ENCODE measurements around the gene CANT1.

Gene CANT1

GRCh38 chr17:79019261-79019631 is 9.7 kb upstream of the CANT1 start:
- no peaks in the 10 kb centered on the region for H3K9me3 ChIP-seq (ENCODE audit: low read length)
- no peak overlapping the region for H2AFZ ChIP-seq (ENCODE audit: low read depth, low read length)
- peaks cover 45% of the 10 kb centered on the region for H3K27me3 ChIP-seq (ENCODE audit: insufficient read depth, low read length)
- peaks cover 20% of the 10 kb centered on the region for H3K4me1 ChIP-seq (ENCODE audit: insufficient read depth, low read length)
- H3K4me3 ChIP-seq (ENCODE audit: low read length): no peak overlapping the region
- no peaks in the 10 kb centered on the region for H3K36me3 ChIP-seq (ENCODE audit: insufficient read depth, low read length)

DNA sequence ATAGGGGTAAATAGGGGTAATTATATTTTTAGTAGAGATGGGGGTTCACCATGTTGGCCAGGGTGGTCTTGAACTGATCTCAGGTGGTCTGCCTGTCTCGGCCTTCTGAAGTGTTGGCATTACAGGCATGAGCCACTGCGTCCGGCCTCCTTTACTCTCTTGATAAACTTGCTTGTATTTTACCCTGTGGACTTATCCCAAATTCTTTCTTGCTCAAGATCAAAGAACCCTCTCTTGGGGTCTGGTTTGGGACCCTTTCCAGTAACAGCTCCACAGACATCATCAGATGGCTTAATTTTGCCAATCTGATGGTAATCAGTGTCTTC is 8.8 kb upstream of the CANT1 start:
- no peak overlapping the region for H2AFZ ChIP-seq (ENCODE audit: low read depth, low read length)
- H3K27me3 ChIP-seq (ENCODE audit: insufficient read depth, low read length): peaks cover 35% of the 10 kb centered on the region
- H3K9me3 ChIP-seq (ENCODE audit: low read length): peaks cover 2% of the 10 kb centered on the region
- H3K36me3 ChIP-seq (ENCODE audit: insufficient read depth, low read length): no peaks in the 10 kb centered on the region
- no peak overlapping the region for H3K4me3 ChIP-seq (ENCODE audit: low read length)
- H3K4me1 ChIP-seq (ENCODE audit: insufficient read depth, low read length): peaks cover 16% of the 10 kb centered on the region

DNA sequence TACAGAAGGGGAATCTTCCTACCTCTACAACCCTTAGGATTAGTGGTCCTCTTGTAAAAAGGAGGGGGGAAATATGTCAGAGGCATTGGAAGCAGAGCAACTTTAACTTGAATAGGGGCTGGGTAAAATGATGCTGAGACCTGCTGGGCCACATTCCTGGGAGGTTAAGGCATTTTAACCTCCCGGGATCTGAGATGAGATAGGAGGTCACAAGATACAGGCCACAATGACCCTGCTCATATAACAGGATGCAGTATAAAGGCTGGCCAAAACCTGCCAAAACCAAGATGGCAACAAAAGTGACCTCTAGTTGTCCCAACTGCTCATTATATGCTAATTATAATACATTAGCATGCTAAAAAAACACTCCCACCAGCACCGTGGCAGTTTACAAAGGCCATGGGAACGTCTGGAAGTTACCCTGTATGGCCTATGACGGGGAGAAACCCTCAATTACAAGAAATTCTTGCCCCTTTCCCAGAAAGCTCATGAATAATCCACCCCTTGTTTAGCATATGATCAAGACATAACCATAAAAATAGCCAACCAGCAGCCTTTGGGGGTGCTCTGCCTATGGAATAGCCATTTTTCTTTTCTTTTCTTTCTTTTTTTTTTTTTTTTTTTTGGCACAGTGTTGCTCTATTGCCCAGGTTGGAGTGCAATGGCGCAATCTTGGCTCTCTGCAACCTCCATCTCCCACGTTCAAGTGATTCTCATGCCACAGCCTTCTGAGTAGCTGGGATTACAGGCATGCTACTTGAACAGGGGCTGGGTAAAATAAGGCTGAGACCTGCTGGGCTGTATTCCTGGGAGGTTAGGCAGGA is 8.2 kb upstream of the CANT1 start:
- H3K4me1 ChIP-seq (ENCODE audit: insufficient read depth, low read length): peaks cover 16% of the 10 kb centered on the region
- H3K4me3 ChIP-seq (ENCODE audit: low read length): no peak overlapping the region
- H2AFZ ChIP-seq (ENCODE audit: low read depth, low read length): no peak overlapping the region
- peaks cover 30% of the 10 kb centered on the region for H3K27me3 ChIP-seq (ENCODE audit: insufficient read depth, low read length)
- H3K9me3 ChIP-seq (ENCODE audit: low read length): peaks cover 4% of the 10 kb centered on the region
- no peaks in the 10 kb centered on the region for H3K36me3 ChIP-seq (ENCODE audit: insufficient read depth, low read length)

DNA sequence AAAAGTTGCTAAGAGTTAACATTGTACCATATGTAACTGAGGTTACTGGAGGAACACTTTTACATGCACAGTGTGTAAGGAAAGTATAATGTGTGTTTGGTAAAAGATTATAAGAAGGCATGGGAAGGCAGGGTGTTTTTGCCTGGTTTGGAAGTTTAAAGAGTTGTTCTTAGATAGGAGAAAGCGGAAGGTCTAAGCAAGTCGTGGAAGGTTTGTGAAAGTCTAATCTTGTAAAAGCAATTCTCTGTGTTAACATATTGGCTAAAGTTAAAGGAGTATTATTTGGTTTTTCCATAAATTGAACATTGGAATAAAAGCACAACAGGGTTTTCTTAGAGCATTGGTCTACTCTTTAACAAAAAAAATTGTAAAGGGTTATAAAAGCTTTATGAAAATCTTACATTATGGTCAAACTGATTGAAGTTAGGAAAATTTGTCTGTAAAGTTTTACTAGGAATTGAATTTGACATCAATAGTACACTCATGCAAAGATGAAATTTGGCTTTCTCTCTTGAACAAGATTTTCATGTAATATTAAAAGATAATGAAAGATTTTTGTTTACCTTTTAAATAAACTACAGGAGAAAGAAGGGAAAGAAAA is 4.7 kb upstream of the CANT1 start:
- no peaks in the 10 kb centered on the region for H3K36me3 ChIP-seq (ENCODE audit: insufficient read depth, low read length)
- peaks cover 6% of the 10 kb centered on the region for H3K9me3 ChIP-seq (ENCODE audit: low read length)
- H2AFZ ChIP-seq (ENCODE audit: low read depth, low read length): no peak overlapping the region
- no peak overlapping the region for H3K4me3 ChIP-seq (ENCODE audit: low read length)
- peaks cover 24% of the 10 kb centered on the region for H3K4me1 ChIP-seq (ENCODE audit: insufficient read depth, low read length)
- H3K27me3 ChIP-seq (ENCODE audit: insufficient read depth, low read length): no peaks in the 10 kb centered on the region

GRCh38 chr17:79012563-79013134 is 3.1 kb upstream of the CANT1 start:
- H3K36me3 ChIP-seq (ENCODE audit: insufficient read depth, low read length): no peaks in the 10 kb centered on the region
- no peak overlapping the region for H2AFZ ChIP-seq (ENCODE audit: low read depth, low read length)
- H3K4me1 ChIP-seq (ENCODE audit: insufficient read depth, low read length): peaks cover 29% of the 10 kb centered on the region
- H3K9me3 ChIP-seq (ENCODE audit: low read length): peaks cover 6% of the 10 kb centered on the region
- no peak overlapping the region for H3K4me3 ChIP-seq (ENCODE audit: low read length)
- no peaks in the 10 kb centered on the region for H3K27me3 ChIP-seq (ENCODE audit: insufficient read depth, low read length)

- H2AFZ ChIP-seq (ENCODE audit: low read depth, low read length): no peak overlapping the region
- H3K27me3 ChIP-seq (ENCODE audit: insufficient read depth, low read length): no peaks in the 10 kb centered on the region
- H3K36me3 ChIP-seq (ENCODE audit: insufficient read depth, low read length): peaks cover 6% of the 10 kb centered on the region
- H3K9me3 ChIP-seq (ENCODE audit: low read length): peaks cover 6% of the 10 kb centered on the region
- H3K4me3 ChIP-seq (ENCODE audit: low read length): no peak overlapping the region
- peaks cover 23% of the 10 kb centered on the region for H3K4me1 ChIP-seq (ENCODE audit: insufficient read depth, low read length)
Measured at GRCh38 chr17:79011451-79012147, 2.0 kb upstream of the CANT1 start.

- H3K4me3 ChIP-seq (ENCODE audit: low read length): peak overlapping the region; percentile 91
- H2AFZ ChIP-seq (ENCODE audit: low read depth, low read length): peak overlapping the region; percentile 96
- H3K9me3 ChIP-seq (ENCODE audit: low read length): peaks cover 6% of the 10 kb centered on the region
- peaks cover 6% of the 10 kb centered on the region for H3K36me3 ChIP-seq (ENCODE audit: insufficient read depth, low read length)
- peaks cover 27% of the 10 kb centered on the region for H3K4me1 ChIP-seq (ENCODE audit: insufficient read depth, low read length)
- no peaks in the 10 kb centered on the region for H3K27me3 ChIP-seq (ENCODE audit: insufficient read depth, low read length)
Measured at GRCh38 chr17:79010304-79010646, 711 bp upstream of the CANT1 start.

- peak overlapping the region; percentile 96 for H2AFZ ChIP-seq (ENCODE audit: low read depth, low read length)
Measured at GRCh38 chr17:79008666-79009387, 737 bp downstream of the CANT1 start.

GRCh38 chr17:79007504-79008381 is 1.8 kb downstream of the CANT1 start:
- H3K36me3 ChIP-seq (ENCODE audit: insufficient read depth, low read length): peaks cover 9% of the 10 kb centered on the region
- no peak overlapping the region for H2AFZ ChIP-seq (ENCODE audit: low read depth, low read length)
- H3K27me3 ChIP-seq (ENCODE audit: insufficient read depth, low read length): no peaks in the 10 kb centered on the region
- H3K4me3 ChIP-seq (ENCODE audit: low read length): no peak overlapping the region
- H3K4me1 ChIP-seq (ENCODE audit: insufficient read depth, low read length): peaks cover 27% of the 10 kb centered on the region
- peaks cover 2% of the 10 kb centered on the region for H3K9me3 ChIP-seq (ENCODE audit: low read length)

More at GRCh38 chr17:79008666-79009387, 737 bp downstream of the CANT1 start:
- peak overlapping the region; percentile 91 for H3K4me3 ChIP-seq (ENCODE audit: low read length)
- H3K9me3 ChIP-seq (ENCODE audit: low read length): peaks cover 5% of the 10 kb centered on the region
- peaks cover 6% of the 10 kb centered on the region for H3K36me3 ChIP-seq (ENCODE audit: insufficient read depth, low read length)
- peaks cover 27% of the 10 kb centered on the region for H3K4me1 ChIP-seq (ENCODE audit: insufficient read depth, low read length)
- no peaks in the 10 kb centered on the region for H3K27me3 ChIP-seq (ENCODE audit: insufficient read depth, low read length)

GRCh38 chr17:79006794-79007503 is 2.6 kb downstream of the CANT1 start:
- no peak overlapping the region for H2AFZ ChIP-seq (ENCODE audit: low read depth, low read length)
- H3K36me3 ChIP-seq (ENCODE audit: insufficient read depth, low read length): peaks cover 12% of the 10 kb centered on the region
- no peaks in the 10 kb centered on the region for H3K27me3 ChIP-seq (ENCODE audit: insufficient read depth, low read length)
- peaks cover 27% of the 10 kb centered on the region for H3K4me1 ChIP-seq (ENCODE audit: insufficient read depth, low read length)
- H3K9me3 ChIP-seq (ENCODE audit: low read length): no peaks in the 10 kb centered on the region
- no peak overlapping the region for H3K4me3 ChIP-seq (ENCODE audit: low read length)

- Histone ChIP-seq H2AFZ (ENCODE audit: low read depth, low read length) (no peak overlapping the region), H3K4me1 (ENCODE audit: insufficient read depth, low read length) (peaks cover 27% of the 10 kb centered on the region), H3K4me3 (ENCODE audit: low read length) (no peak overlapping the region), H3K9me3 (ENCODE audit: low read length) (no peaks in the 10 kb centered on the region), H3K36me3 (ENCODE audit: insufficient read depth, low read length) (peaks cover 12% of the 10 kb centered on the region), H3K27me3 (ENCODE audit: insufficient read depth, low read length) (no peaks in the 10 kb centered on the region)
Measured at GRCh38 chr17:79006046-79006445, 3.5 kb downstream of the CANT1 start.
